CD4-positive, alpha-beta T cell treated with Interleukin-6 at 100 ng/mL for 8 hours (primary cell): Measurements from ENCODE around the gene EPHA2.
"Not testable (repeated sequence)": the region's sequence is repeated elsewhere in the genome, so short reads cannot be mapped to it uniquely, and the experiment has no call there.

ENCODE experiments used
- DNase-seq: peaks from one replicate; pipeline ENCODE4 v3.0.0-alpha.2; 2020; ENCODE audit warnings: mixed read lengths, low spot score

The EPHA2 gene

GRCh38 chr1:16155537-16156410 is at the start of gene EPHA2:
TSS of gene EPHA2 (minus strand) at chr1:16156069. CDS start at chr1:16155932, 137 bp downstream.
- DNase-seq = no peak

GRCh38 chr1:16205334-16205671 is 49.4 kb upstream of the EPHA2 start:
- no peak for DNase-seq

- DNase-seq = no peak
Observed at GRCh38 chr1:16204634-16205333, 48.9 kb upstream of the EPHA2 start.

- DNase-seq = no peak
Observed at GRCh38 chr1:16204216-16204615, 48.3 kb upstream of the EPHA2 start.

GRCh38 chr1:16203550-16203949 is 47.7 kb upstream of the EPHA2 start:
- DNase-seq = no peak

- DNase-seq = no peak
Observed at GRCh38 chr1:16202281-16203210, 46.7 kb upstream of the EPHA2 start.

GRCh38 chr1:16199700-16200099 is 43.8 kb upstream of the EPHA2 start:
- no peak for DNase-seq

- DNase-seq = no peak
Observed at GRCh38 chr1:16199157-16199501, 43.3 kb upstream of the EPHA2 start.

- DNase-seq = no peak
Observed at GRCh38 chr1:16198444-16199156, 42.7 kb upstream of the EPHA2 start.

- no peak for DNase-seq
Observed at GRCh38 chr1:16196874-16197273, 41.0 kb upstream of the EPHA2 start.

GRCh38 chr1:16196139-16196538 is 40.3 kb upstream of the EPHA2 start:
- not testable (repeated sequence) for DNase-seq

GRCh38 chr1:16195518-16195905 is 39.6 kb upstream of the EPHA2 start:
- DNase-seq = no peak

GRCh38 chr1:16191916-16192546 is 36.2 kb upstream of the EPHA2 start:
- no peak for DNase-seq

- no peak for DNase-seq
Observed at GRCh38 chr1:16191309-16191708, 35.4 kb upstream of the EPHA2 start.

GRCh38 chr1:16189921-16190621 is 34.2 kb upstream of the EPHA2 start:
- DNase-seq = no peak

GRCh38 chr1:16189003-16189402 is 33.1 kb upstream of the EPHA2 start:
- DNase-seq = no peak

- DNase-seq = peak; percentile 74
Observed at GRCh38 chr1:16187748-16188401, 32.0 kb upstream of the EPHA2 start.

- no peak for DNase-seq
Observed at GRCh38 chr1:16186655-16187235, 30.9 kb upstream of the EPHA2 start.

- no peak for DNase-seq
Observed at GRCh38 chr1:16184557-16185303, 28.9 kb upstream of the EPHA2 start.
